A673 (cell line): Measurements from ENCODE around the gene NUFIP1. TPM values are rescaled to one million over a fixed set of nuclear protein-coding genes. Genes with fewer than 3 reads are reported as not detected.

Experiments used
- BruUV-seq: library from RNA; stranded (reverse); fragments of 400-500 nt; replicated peaks from 2 replicates; lab custom pipeline; 2021; lab: Mats Ljungman, UMichigan
- CTCF ChIA-PET: fragments of 300-600 bp; sonication (Branson Sonifier 250); formaldehyde crosslinking; loops from one replicate; lab custom pipeline; 2022; ENCODE audit warnings: antibody characterized with exemption; lab: Charles Lee
- POLR2A ChIA-PET: fragments of 300-600 bp; sonication (Branson Sonifier 250); formaldehyde crosslinking; loops from one replicate; lab custom pipeline; 2022; ENCODE audit warnings: antibody characterized with exemption; ENCODE audit not compliant: low non-redundant PET; lab: Charles Lee
- DNase-seq: peaks from one replicate; pipeline ENCODE4 v3.0.0-alpha.2; 2015; ENCODE audit warnings: low spot score
- H3K27ac ChIP-seq: fragments of 200-600 bp; sonication (generic); 2 replicates; pipeline ENCODE4 v1.5.1; 2016; ENCODE audit warnings: mixed run types, low read depth, mild to moderate bottlenecking, mixed read lengths, antibody characterized with exemption, low read length; ENCODE audit not compliant: poor library complexity, severe bottlenecking
- H3K27me3 ChIP-seq: fragments of 200-600 bp; sonication (generic); replicated peaks from 2 replicates; pipeline ENCODE4 v1.6.1; 2017; ENCODE audit warnings: mixed run types, low read depth, mild to moderate bottlenecking, mixed read lengths, antibody characterized with exemption, low read length; ENCODE audit not compliant: insufficient read depth, poor library complexity
- H3K36me3 ChIP-seq: fragments of 200-600 bp; sonication (generic); 2 replicates; pipeline ENCODE4 v1.6.1; 2016; ENCODE audit warnings: mixed run types, mild to moderate bottlenecking, mixed read lengths, antibody characterized with exemption, low read length; ENCODE audit not compliant: insufficient read depth, poor library complexity, severe bottlenecking
- H3K4me1 ChIP-seq: fragments of 200-600 bp; sonication (generic); 2 replicates; pipeline ENCODE4 v1.6.1; 2017; ENCODE audit warnings: mixed run types, mild to moderate bottlenecking, mixed read lengths, antibody characterized with exemption, low read length; ENCODE audit not compliant: insufficient read depth, poor library complexity, severe bottlenecking
- H3K4me3 ChIP-seq: fragments of 200-600 bp; sonication (generic); 2 replicates; pipeline ENCODE4 v1.5.1; 2016; ENCODE audit warnings: low read depth, mixed run types, mild to moderate bottlenecking, mixed read lengths, low read length; ENCODE audit not compliant: poor library complexity, severe bottlenecking
- H3K9me3 ChIP-seq: fragments of 200-600 bp; sonication (generic); 2 replicates; pipeline ENCODE4 v1.6.1; 2016; ENCODE audit warnings: mixed run types, low read depth, mild to moderate bottlenecking, mixed read lengths, antibody characterized with exemption, low read length; ENCODE audit not compliant: poor library complexity, severe bottlenecking
- EZH2 ChIP-seq: fragments of 200-600 bp; sonication (generic); IDR thresholded peaks from 2 replicates; pipeline ENCODE4 v1.6.1; 2017; ENCODE audit warnings: borderline replicate concordance, low read depth, mild to moderate bottlenecking, mixed read lengths, antibody characterized with exemption, low read length; ENCODE audit not compliant: poor library complexity, severe bottlenecking
- intact Hi-C: fragments of 100-400 bp; cut with micrococcal nuclease; formaldehyde crosslinking; loops from one replicate; pipeline ENCODE4 v1.10.0; 2022; ENCODE audit not compliant: unreplicated experiment
- total RNA-seq: library from RNA; stranded (reverse); gene quantifications from 2 replicates; pipeline ENCODE4 v1.2.3, GENCODE V29; 2021
- TF ChIP-seq, protein P1 (sequence below): fragments of 300-800, 200-600 bp; sonication (generic); conservative IDR thresholded peaks from 2 replicates; pipeline ENCODE4 v1.5.1; 2017; ENCODE audit warnings: low read depth, mild to moderate bottlenecking, antibody characterized with exemption, low read length, moderate library complexity, mixed read lengths

Gene NUFIP1
- total RNA-seq, 1 experiment from 2014 or later = 13.4 TPM

DNA sequence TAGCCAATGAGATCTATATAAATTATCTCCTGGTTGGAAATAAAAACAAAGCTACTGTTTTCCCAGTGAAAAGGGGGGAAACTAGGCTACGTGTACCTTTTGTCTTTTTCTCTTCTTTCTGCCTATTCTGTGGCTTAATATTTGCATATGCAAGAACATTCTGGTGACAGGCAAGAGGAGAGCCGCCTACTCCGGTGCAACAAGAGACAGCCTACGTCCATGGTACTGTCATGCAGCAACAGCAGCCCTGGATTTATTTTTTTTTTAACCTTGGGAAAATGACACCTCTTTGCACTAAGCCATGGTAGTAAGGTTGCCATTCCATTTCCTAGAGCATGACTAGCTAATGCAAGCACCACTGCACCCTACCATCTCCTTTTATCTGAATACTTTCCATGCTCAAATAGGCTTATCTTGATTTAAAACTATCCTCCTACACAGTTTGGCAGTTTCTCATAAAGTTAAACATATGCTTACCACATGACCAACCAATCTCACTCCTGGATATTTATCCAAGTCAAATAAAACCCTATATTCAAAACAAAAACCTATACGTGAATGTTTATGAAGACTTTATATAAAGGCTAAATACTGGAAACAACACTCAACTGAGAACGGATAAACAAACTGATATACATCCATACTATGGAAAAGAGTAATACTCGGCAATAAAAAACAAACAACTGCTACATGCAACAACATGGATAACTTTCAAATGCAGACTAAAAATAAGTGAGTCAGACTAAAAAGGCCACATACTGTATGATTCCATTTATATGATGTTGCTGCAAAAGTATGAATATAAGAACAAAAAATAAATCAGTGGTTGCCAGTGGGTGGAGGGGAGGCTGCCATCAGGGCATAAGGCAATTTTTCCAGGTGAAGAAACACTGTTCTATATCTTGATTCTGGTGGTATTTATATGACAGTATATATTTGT is 17.3 kb downstream of the NUFIP1 start:
- CTCF ChIA-PET = interaction anchor here (0.8 to 1.9 kb wide), 2 partner anchors 310 to 337 kb away, joined by 5 to 6 read pairs; no protein-coding TSS in a partner anchor

DNA sequence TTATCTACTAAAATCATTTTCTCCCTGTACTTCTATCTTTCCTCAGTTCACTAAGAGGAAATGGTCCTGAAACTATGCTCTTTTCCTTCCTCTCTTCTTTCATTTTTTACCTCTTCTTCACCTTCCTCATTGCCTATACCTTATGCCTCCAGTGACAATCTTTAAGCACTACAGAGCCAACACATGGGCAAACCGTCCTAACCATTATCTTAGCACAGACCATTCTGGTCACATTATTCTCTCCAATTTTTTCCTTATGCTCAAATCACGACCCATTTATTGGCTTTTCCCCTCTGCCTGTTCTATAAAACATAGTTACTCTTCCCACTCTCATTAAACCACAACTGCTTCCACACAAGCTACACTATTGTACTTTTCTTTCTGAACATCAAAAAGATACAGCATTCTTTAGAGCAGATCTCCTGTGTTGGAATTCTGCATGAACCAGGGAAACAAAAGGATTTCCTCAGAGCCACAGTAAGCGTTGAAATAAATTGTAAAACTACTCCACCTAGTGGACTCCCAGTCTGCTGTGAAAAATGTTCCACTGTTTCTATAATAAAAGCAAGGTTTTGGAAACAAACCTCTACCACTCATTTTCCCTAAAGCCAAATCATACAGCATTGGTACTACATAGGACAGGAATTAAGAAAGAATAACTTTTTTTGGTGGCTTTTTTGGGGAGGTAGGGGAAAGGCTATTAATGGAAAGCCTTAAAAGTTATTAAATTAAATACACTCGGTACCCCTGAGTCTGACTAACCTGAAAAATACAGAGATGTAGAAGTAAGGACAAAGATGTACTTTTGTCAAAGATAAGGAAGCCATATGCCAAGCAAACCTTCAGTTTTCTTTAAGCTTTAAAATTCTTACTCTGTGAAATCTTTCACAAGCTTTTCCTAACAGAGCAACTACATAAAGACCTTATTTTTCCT is 19.5 kb downstream of the NUFIP1 start:
- no TSS peak for BruUV-seq
- intact Hi-C loops = loop anchor here (2.0 to 5.0 kb wide), 3 partner anchors 337 to 1063 kb away; no protein-coding TSS in a partner anchor
- H3K9me3 ChIP-seq = no peaks in the 10 kb centered on the region
- peak; percentile 71 for DNase-seq
- TF ChIP-seq EZH2 = no peak
- TF ChIP-seq, protein P1, sequence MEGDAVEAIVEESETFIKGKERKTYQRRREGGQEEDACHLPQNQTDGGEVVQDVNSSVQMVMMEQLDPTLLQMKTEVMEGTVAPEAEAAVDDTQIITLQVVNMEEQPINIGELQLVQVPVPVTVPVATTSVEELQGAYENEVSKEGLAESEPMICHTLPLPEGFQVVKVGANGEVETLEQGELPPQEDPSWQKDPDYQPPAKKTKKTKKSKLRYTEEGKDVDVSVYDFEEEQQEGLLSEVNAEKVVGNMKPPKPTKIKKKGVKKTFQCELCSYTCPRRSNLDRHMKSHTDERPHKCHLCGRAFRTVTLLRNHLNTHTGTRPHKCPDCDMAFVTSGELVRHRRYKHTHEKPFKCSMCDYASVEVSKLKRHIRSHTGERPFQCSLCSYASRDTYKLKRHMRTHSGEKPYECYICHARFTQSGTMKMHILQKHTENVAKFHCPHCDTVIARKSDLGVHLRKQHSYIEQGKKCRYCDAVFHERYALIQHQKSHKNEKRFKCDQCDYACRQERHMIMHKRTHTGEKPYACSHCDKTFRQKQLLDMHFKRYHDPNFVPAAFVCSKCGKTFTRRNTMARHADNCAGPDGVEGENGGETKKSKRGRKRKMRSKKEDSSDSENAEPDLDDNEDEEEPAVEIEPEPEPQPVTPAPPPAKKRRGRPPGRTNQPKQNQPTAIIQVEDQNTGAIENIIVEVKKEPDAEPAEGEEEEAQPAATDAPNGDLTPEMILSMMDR = peak; percentile 89
- H3K4me1 ChIP-seq = peaks cover 16% of the 10 kb centered on the region
- peaks cover 16% of the 10 kb centered on the region for H3K36me3 ChIP-seq
- no peak overlapping the region for H3K27ac ChIP-seq
- POLR2A ChIA-PET = no interaction called here
- CTCF ChIA-PET = interaction anchor here (0.6 kb wide), 1 partner anchor 487 kb away, joined by 3 read pairs; no protein-coding TSS in a partner anchor
- no peak overlapping the region for H3K4me3 ChIP-seq
- no peaks in the 10 kb centered on the region for H3K27me3 ChIP-seq

More for the DNA sequence above, 17.3 kb downstream of the NUFIP1 start:
- peak; percentile 10 for DNase-seq
- Histone ChIP-seq H3K27me3 (no peaks in the 10 kb centered on the region), H3K36me3 (peaks cover 5% of the 10 kb centered on the region), H3K27ac (peak overlapping the region; percentile 10), H3K4me1 (peaks cover 16% of the 10 kb centered on the region), H3K4me3 (no peak overlapping the region), H3K9me3 (no peaks in the 10 kb centered on the region)
- TF ChIP-seq, protein P1 = no peak
- no peak for TF ChIP-seq EZH2
- POLR2A ChIA-PET = no interaction called here
- BruUV-seq = no TSS peak
- intact Hi-C loops = loop anchor here (5.0 kb wide), 2 partner anchors 335 to 1065 kb away; no protein-coding TSS in a partner anchor

DNA sequence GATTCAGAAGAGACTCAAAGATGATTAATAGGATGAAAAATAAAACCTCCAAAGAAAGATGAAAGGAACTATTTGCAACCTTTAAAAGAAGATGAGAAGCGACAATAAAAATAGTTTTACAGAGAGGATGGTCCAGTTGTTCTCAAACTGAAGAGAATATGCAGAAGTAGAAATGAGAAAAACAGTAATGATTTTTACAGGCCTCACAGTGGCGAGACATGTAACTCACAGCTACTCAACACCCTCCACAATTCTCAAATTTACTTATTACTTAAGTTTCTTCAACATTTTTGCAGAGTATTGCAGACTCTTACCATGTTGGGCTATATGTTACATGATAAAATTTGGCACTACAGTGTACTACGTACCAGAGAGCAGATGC is 20.8 kb downstream of the NUFIP1 start:
- peaks cover 27% of the 10 kb centered on the region for H3K36me3 ChIP-seq
- ChIA-PET CTCF (no interaction called here), POLR2A (no interaction called here)
- TF ChIP-seq, protein P1 = no peak
- TF ChIP-seq EZH2 = no peak
- intact Hi-C loops = loop anchor here (2.0 kb wide), 1 partner anchor 486 kb away; no protein-coding TSS in a partner anchor
- BruUV-seq = no TSS peak
- H3K27ac ChIP-seq = no peak overlapping the region
- no peak overlapping the region for H3K4me3 ChIP-seq
- no peak for DNase-seq
- H3K4me1 ChIP-seq = peaks cover 16% of the 10 kb centered on the region
- no peaks in the 10 kb centered on the region for H3K27me3 ChIP-seq
- H3K9me3 ChIP-seq = no peaks in the 10 kb centered on the region
